ENCODE measurements around the gene HDAC9. TPM values are rescaled to one million over a fixed set of nuclear protein-coding genes. Genes with fewer than 3 reads are reported as not detected.

Gene HDAC9
- polyA plus RNA-seq, 3 donors: 41.7 to 51.2 (median 44.2) TPM

GRCh38 chr7:18520450-18521235, 25.1 kb downstream of the HDAC9 start:
- peaks cover 3% of the 10 kb centered on the region for H3K79me2 ChIP-seq (ENCODE audit: insufficient read depth, low read length)
- H3K27ac ChIP-seq (ENCODE audit: low read depth in 1 of 2, low read length in 2 of 2): no peak overlapping the region
- Mint-ChIP-seq H3K4me3 (no peak overlapping the region), H3K36me3 (peaks cover 1 to 4% of the 10 kb centered on the region in 2 donors), H3K9me3 (no peaks in the 10 kb centered on the region), H3K27ac (peak overlapping the region in 1 of 7 donors; percentile 11), H3K27me3 (ENCODE audit: low read depth in 3 of 3) (peaks cover 0 to 2% (median 0%) of the 10 kb centered on the region in 3 donors), H3K4me1 (no peaks in the 10 kb centered on the region)
- no peaks in the 10 kb centered on the region for H3K9me3 ChIP-seq (replicated peaks in 1 of 2; ENCODE audit: control insufficient read depth in 1 of 2, insufficient read depth in 1 of 2, low read length in 2 of 2)
- TF ChIP-seq, protein P1, sequence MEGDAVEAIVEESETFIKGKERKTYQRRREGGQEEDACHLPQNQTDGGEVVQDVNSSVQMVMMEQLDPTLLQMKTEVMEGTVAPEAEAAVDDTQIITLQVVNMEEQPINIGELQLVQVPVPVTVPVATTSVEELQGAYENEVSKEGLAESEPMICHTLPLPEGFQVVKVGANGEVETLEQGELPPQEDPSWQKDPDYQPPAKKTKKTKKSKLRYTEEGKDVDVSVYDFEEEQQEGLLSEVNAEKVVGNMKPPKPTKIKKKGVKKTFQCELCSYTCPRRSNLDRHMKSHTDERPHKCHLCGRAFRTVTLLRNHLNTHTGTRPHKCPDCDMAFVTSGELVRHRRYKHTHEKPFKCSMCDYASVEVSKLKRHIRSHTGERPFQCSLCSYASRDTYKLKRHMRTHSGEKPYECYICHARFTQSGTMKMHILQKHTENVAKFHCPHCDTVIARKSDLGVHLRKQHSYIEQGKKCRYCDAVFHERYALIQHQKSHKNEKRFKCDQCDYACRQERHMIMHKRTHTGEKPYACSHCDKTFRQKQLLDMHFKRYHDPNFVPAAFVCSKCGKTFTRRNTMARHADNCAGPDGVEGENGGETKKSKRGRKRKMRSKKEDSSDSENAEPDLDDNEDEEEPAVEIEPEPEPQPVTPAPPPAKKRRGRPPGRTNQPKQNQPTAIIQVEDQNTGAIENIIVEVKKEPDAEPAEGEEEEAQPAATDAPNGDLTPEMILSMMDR (IDR thresholded peaks at IDR 0.05): no peak
- H4K20me1 ChIP-seq (ENCODE audit: insufficient read depth, low read length): peaks cover 38% of the 10 kb centered on the region
- no peaks in the 10 kb centered on the region for H3K4me1 ChIP-seq (ENCODE audit: control insufficient read depth in 1 of 2, insufficient read depth in 2 of 2, low read length in 2 of 2)
- intact Hi-C loops (cut with micrococcal nuclease): no loop called here
- no peak for DNase-seq
- no peak overlapping the region for H3K4me2 ChIP-seq (replicated peaks; ENCODE audit: extremely low read depth, low read length, poor library complexity, severe bottlenecking)
- no peaks in the 10 kb centered on the region for H3K27me3 ChIP-seq (ENCODE audit: control insufficient read depth in 2 of 2, insufficient read depth in 2 of 2, low read length in 2 of 2)
- H3K9ac ChIP-seq (ENCODE audit: insufficient read depth, low read length, poor library complexity, severe bottlenecking): no peak overlapping the region
- no peak overlapping the region for H2AFZ ChIP-seq (ENCODE audit: insufficient read depth, low read depth, low read length, poor library complexity, severe bottlenecking)
- peaks cover 0 to 3% of the 10 kb centered on the region in 2 donors for H3K36me3 ChIP-seq (replicated peaks in 1 of 2; ENCODE audit: control insufficient read depth in 1 of 2, insufficient read depth in 2 of 2, low read length in 2 of 2)
- H3K4me3 ChIP-seq (replicated peaks in 1 of 3; ENCODE audit: low read depth in 2 of 3, low read length in 3 of 3): no peak overlapping the region
- 100% methylated on average over 1 of the region's 5 CpGs for WGBS (ENCODE audit: insufficient coverage)

GRCh38 chr7:18521236-18521589, 25.7 kb downstream of the HDAC9 start:
- H3K9me3 ChIP-seq (replicated peaks in 1 of 2; ENCODE audit: control insufficient read depth in 1 of 2, insufficient read depth in 1 of 2, low read length in 2 of 2): no peaks in the 10 kb centered on the region
- peaks cover 35% of the 10 kb centered on the region for H4K20me1 ChIP-seq (ENCODE audit: insufficient read depth, low read length)
- Mint-ChIP-seq H3K9me3 (no peaks in the 10 kb centered on the region), H3K27ac (no peak overlapping the region), H3K36me3 (peaks cover 1 to 4% of the 10 kb centered on the region in 2 donors), H3K4me3 (no peak overlapping the region), H3K27me3 (ENCODE audit: low read depth in 3 of 3) (peaks cover 0 to 2% (median 0%) of the 10 kb centered on the region in 3 donors), H3K4me1 (no peaks in the 10 kb centered on the region)
- TF ChIP-seq, protein P1 (IDR thresholded peaks at IDR 0.05): no peak
- H3K9ac ChIP-seq (ENCODE audit: insufficient read depth, low read length, poor library complexity, severe bottlenecking): no peak overlapping the region
- no peaks in the 10 kb centered on the region for H3K4me1 ChIP-seq (ENCODE audit: control insufficient read depth in 1 of 2, insufficient read depth in 2 of 2, low read length in 2 of 2)
- H3K27ac ChIP-seq (ENCODE audit: low read depth in 1 of 2, low read length in 2 of 2): no peak overlapping the region
- no peak overlapping the region for H3K4me3 ChIP-seq (replicated peaks in 1 of 3; ENCODE audit: low read depth in 2 of 3, low read length in 3 of 3)
- H3K4me2 ChIP-seq (replicated peaks; ENCODE audit: extremely low read depth, low read length, poor library complexity, severe bottlenecking): no peak overlapping the region
- H3K79me2 ChIP-seq (ENCODE audit: insufficient read depth, low read length): peaks cover 5% of the 10 kb centered on the region
- H3K36me3 ChIP-seq (replicated peaks in 1 of 2; ENCODE audit: control insufficient read depth in 1 of 2, insufficient read depth in 2 of 2, low read length in 2 of 2): peaks cover 0 to 3% of the 10 kb centered on the region in 2 donors
- intact Hi-C loops (cut with micrococcal nuclease): no loop called here
- no peaks in the 10 kb centered on the region for H3K27me3 ChIP-seq (ENCODE audit: control insufficient read depth in 2 of 2, insufficient read depth in 2 of 2, low read length in 2 of 2)
- H2AFZ ChIP-seq (ENCODE audit: insufficient read depth, low read depth, low read length, poor library complexity, severe bottlenecking): no peak overlapping the region
- DNase-seq: no peak
- WGBS (ENCODE audit: insufficient coverage): no CpG with 5 or more reads among the region's 3 CpGs
